ENCODE data around the gene SMIM13.

The SMIM13 gene

GRCh38 chr6:11179088-11179418 is 85.4 kb downstream of the SMIM13 start:
- TF ChIP-seq CTCF (IDR thresholded peaks at IDR 0.05; ENCODE audit: low read depth, low read length, poor library complexity, severe bottlenecking) (no peak), EZH2phosphoT487 (IDR thresholded peaks at IDR 0.05; ENCODE audit: borderline replicate concordance, low read length) (no peak)
- H3K9me3 ChIP-seq (ENCODE audit: control insufficient read depth, insufficient read depth, low read length), result no peaks in the 10 kb centered on the region
- H3F3A ChIP-seq (ENCODE audit: control insufficient read depth, insufficient read depth), result no peaks in the 10 kb centered on the region
- H3K4me2 ChIP-seq (ENCODE audit: low read length), result no peak overlapping the region
- no peaks in the 10 kb centered on the region for H4K20me1 ChIP-seq (ENCODE audit: control insufficient read depth, insufficient read depth, low read depth, low read length)
- no peaks in the 10 kb centered on the region for H3K27me3 ChIP-seq (ENCODE audit: control insufficient read depth, low read length)
- no peak overlapping the region for H3K27ac ChIP-seq (ENCODE audit: low read depth, low read length)
- no peaks in the 10 kb centered on the region for H3K9me2 ChIP-seq (replicated peaks; ENCODE audit: control insufficient read depth, low read length)
- no peaks in the 10 kb centered on the region for H3K36me3 ChIP-seq (ENCODE audit: control insufficient read depth, low read length)
- H3K4me3 ChIP-seq (ENCODE audit: low read length), result no peak overlapping the region
- no peaks in the 10 kb centered on the region for H3K4me1 ChIP-seq (ENCODE audit: control insufficient read depth, low read length)
- no peaks in the 10 kb centered on the region for H3K79me2 ChIP-seq (ENCODE audit: control insufficient read depth, low read length)

- Histone ChIP-seq H3K36me3 (ENCODE audit: control insufficient read depth, low read length) (no peaks in the 10 kb centered on the region), H3K4me3 (ENCODE audit: low read length) (no peak overlapping the region), H3K27me3 (ENCODE audit: control insufficient read depth, low read length) (no peaks in the 10 kb centered on the region), H4K20me1 (ENCODE audit: control insufficient read depth, insufficient read depth, low read depth, low read length) (no peaks in the 10 kb centered on the region), H3K4me2 (ENCODE audit: low read length) (no peak overlapping the region), H3K79me2 (ENCODE audit: control insufficient read depth, low read length) (no peaks in the 10 kb centered on the region), H3K27ac (ENCODE audit: low read depth, low read length) (no peak overlapping the region), H3K9me2 (replicated peaks; ENCODE audit: control insufficient read depth, low read length) (no peaks in the 10 kb centered on the region), H3K9me3 (ENCODE audit: control insufficient read depth, insufficient read depth, low read length) (no peaks in the 10 kb centered on the region), H3K4me1 (ENCODE audit: control insufficient read depth, low read length) (no peaks in the 10 kb centered on the region), H3F3A (ENCODE audit: control insufficient read depth, insufficient read depth) (no peaks in the 10 kb centered on the region)
- TF ChIP-seq CTCF (IDR thresholded peaks at IDR 0.05; ENCODE audit: low read depth, low read length, poor library complexity, severe bottlenecking) (no peak), EZH2phosphoT487 (IDR thresholded peaks at IDR 0.05; ENCODE audit: borderline replicate concordance, low read length) (no peak)
Observed at GRCh38 chr6:11179419-11180202, 86.0 kb downstream of the SMIM13 start.

- Histone ChIP-seq H3K79me2 (ENCODE audit: control insufficient read depth, low read length) (no peaks in the 10 kb centered on the region), H3K27me3 (ENCODE audit: control insufficient read depth, low read length) (no peaks in the 10 kb centered on the region), H3F3A (ENCODE audit: control insufficient read depth, insufficient read depth) (no peaks in the 10 kb centered on the region), H3K4me2 (ENCODE audit: low read length) (no peak overlapping the region), H3K36me3 (ENCODE audit: control insufficient read depth, low read length) (peaks cover 6% of the 10 kb centered on the region; the same call in 1 of the 2 replicates), H3K9me3 (ENCODE audit: control insufficient read depth, insufficient read depth, low read length) (no peaks in the 10 kb centered on the region), H3K9me2 (replicated peaks; ENCODE audit: control insufficient read depth, low read length) (no peaks in the 10 kb centered on the region), H3K4me1 (ENCODE audit: control insufficient read depth, low read length) (no peaks in the 10 kb centered on the region), H3K4me3 (ENCODE audit: low read length) (no peak overlapping the region), H4K20me1 (ENCODE audit: control insufficient read depth, insufficient read depth, low read depth, low read length) (no peaks in the 10 kb centered on the region), H3K27ac (ENCODE audit: low read depth, low read length) (no peak overlapping the region)
- TF ChIP-seq EZH2phosphoT487 (IDR thresholded peaks at IDR 0.05; ENCODE audit: borderline replicate concordance, low read length) (no peak), CTCF (IDR thresholded peaks at IDR 0.05; ENCODE audit: low read depth, low read length, poor library complexity, severe bottlenecking) (no peak)
Observed at GRCh38 chr6:11181478-11182136, 88.0 kb downstream of the SMIM13 start.

Data from DOHH2 (cell line).